ENCODE results near the gene NUMA1. TPM values are rescaled to one million over a fixed set of nuclear protein-coding genes. Genes with fewer than 3 reads are reported as not detected.

Gene NUMA1
- total and polyA plus RNA-seq, 12 donors: 54.1 to 159 (median 83.4) TPM

DNA sequence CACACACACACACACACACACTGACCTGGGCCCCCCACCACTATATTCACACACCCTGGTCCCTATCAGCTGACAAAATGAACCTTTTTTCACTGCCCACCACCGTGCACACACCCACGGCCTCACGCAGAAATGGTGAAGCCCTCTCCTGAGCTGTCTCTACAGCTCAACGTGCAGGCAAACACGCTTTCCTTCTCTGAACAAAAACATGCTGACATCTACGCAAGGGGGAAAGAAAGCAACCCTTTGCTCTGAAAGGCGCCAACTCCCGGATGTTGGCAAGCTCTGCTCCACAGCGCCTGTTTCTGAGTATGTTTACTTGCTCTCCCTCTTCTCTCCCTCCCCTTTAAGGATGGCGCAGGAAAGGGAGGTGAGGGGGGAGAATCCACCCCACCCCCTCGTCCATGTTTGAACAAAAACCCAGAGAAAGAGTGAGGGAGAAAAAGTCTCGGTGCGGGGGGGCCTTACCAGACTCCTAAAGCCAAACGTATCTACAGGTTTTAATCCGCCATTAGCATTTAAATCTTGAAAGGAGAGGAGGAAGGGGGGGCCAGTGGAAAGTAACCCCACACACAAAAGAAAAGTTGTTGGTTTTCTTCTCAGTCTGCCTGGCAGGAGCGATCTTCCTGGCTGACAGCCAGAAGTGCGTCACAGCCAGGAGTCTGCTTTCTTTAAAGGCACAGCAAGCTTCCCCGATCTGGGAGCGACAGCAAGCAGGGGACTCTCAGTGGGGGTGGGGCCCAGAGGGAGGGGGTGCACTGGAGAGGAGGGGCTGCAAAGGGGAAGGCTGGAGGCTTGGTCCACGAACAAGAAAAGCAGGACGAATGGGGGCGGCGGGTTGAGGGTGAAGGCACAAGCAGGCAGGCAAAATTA lies 39.6 kb downstream of the NUMA1 start:
- peaks cover 25 to 67% (median 56%) of the 10 kb centered on the region in 9 donors for H3K4me1 ChIP-seq
- H3K4me3 ChIP-seq: peak overlapping the region; percentile 42 to 80 (median 64)
- H3K36me3 ChIP-seq: peaks cover 0 to 16% (median 1%) of the 10 kb centered on the region in 9 donors
- 0% methylated on average over 23 of the region's 23 CpGs for whole genome bisulfite sequencing, 2 donors
- H3K27ac ChIP-seq: peak overlapping the region; percentile 92 to 99 (median 96)
- TF ChIP-seq, protein P1, sequence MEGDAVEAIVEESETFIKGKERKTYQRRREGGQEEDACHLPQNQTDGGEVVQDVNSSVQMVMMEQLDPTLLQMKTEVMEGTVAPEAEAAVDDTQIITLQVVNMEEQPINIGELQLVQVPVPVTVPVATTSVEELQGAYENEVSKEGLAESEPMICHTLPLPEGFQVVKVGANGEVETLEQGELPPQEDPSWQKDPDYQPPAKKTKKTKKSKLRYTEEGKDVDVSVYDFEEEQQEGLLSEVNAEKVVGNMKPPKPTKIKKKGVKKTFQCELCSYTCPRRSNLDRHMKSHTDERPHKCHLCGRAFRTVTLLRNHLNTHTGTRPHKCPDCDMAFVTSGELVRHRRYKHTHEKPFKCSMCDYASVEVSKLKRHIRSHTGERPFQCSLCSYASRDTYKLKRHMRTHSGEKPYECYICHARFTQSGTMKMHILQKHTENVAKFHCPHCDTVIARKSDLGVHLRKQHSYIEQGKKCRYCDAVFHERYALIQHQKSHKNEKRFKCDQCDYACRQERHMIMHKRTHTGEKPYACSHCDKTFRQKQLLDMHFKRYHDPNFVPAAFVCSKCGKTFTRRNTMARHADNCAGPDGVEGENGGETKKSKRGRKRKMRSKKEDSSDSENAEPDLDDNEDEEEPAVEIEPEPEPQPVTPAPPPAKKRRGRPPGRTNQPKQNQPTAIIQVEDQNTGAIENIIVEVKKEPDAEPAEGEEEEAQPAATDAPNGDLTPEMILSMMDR (IDR thresholded peaks at IDR 0.05): no peak
- DNase-seq (peak; percentile 95 to 96), ATAC-seq (peak; percentile 82 to 91 (median 86))
- H3K9me3 ChIP-seq: no peaks in the 10 kb centered on the region
- H3K27me3 ChIP-seq: no peaks in the 10 kb centered on the region
- intact Hi-C loops (cut with DNase I): loop anchor here in 8 of 10 donors (1.0 to 5.0 kb wide), 5 partner anchors 27 to 72 kb away; partner anchors contain the start of genes LRRC51 (in 6 of the 8), NUMA1 (in 6 of the 8) and ANAPC15 (in 1 of the 8)

DNA sequence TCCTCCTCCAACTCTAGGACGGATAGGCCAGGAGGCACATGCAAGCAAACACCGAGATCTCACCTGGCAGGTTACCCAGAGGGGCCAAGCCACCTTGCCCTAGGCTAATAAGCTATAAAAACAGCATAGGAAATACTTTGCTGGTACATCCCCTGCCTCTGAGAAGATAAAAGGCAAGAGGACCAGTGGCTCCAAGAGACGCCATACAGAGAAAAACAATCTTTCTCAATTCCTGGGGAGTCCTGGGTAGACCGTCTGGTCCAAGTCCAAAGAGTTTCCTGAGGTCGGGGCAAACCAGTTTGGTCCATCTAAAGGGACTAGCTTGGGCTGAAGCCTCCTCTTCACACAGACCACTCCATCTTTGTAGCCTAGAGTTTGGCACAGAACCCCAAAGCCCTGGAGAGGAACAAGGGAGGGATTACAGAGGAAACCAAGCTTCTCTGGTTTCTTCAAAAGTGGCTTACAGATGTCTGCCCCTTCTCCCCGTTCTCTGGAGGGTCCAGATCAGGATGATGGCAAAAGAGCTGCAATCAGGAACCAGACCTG lies 40.4 kb downstream of the NUMA1 start:
- TF ChIP-seq, protein P1 (IDR thresholded peaks at IDR 0.05): no peak
- no peak for DNase-seq
- H3K4me1 ChIP-seq: peaks cover 27 to 75% (median 58%) of the 10 kb centered on the region in 9 donors
- intact Hi-C loops (cut with DNase I): loop anchor here in 5 of 10 donors (1.0 to 5.0 kb wide), 4 partner anchors 37 to 73 kb away; partner anchors contain the start of genes LRRC51 (in 3 of the 5), NUMA1 (in 3 of the 5) and ANAPC15 (in 1 of the 5)
- no peaks in the 10 kb centered on the region for H3K9me3 ChIP-seq
- H3K27ac ChIP-seq: peak overlapping the region; percentile 92 to 99 (median 96)
- H3K36me3 ChIP-seq: peaks cover 0 to 21% (median 7%) of the 10 kb centered on the region in 9 donors
- 5 to 6% methylated on average over 6 of the region's 6 CpGs for WGBS, 2 donors
- no peaks in the 10 kb centered on the region for H3K27me3 ChIP-seq
- H3K4me3 ChIP-seq: peak overlapping the region; percentile 48 to 80 (median 64)
- ATAC-seq: no peak

DNA sequence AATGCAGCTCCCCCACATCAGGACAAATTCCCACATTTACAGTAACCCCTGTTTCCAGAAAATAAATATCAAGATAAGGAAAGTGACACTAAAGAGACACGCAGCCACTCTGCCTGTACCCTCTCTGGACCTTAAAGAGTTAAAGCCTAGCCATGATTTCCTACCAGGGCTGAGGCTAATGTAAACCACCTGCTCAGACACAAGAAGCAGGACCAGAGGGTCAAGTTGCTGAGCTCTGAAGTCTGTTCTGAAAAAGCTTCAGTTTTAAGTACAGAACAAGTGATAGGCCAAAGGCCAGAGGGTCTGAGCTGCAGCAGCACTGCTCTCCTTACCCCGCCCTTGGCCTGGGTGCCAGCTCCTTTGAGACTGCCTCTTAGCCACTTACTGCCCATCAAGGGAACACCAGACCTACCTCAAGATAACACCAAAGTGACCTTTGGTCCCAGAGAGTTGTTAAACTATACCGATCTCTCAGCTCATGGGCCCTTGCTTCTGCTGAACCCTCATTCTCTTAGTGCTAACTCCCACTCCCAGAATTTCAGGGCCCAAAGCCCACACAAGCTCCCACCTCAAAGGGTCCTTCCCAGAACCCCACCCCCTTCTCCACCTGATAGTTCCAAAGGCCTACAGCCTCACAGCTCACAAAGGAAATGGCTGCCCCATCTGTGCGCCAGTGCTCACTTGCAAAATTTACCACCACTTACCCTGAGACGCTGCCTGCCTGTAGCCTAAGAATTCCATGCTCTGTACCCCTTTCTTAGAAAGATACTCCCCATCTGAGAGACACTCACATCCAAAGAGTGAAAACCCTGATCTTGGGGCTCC lies 41.1 kb downstream of the NUMA1 start:
- intact Hi-C loops (cut with DNase I): no loop called here
- ATAC-seq (no peak), DNase-seq (peak in 1 of 2 donors; percentile 35)
- TF ChIP-seq, protein P1 (IDR thresholded peaks at IDR 0.05): no peak
- Histone ChIP-seq H3K9me3 (no peaks in the 10 kb centered on the region), H3K4me1 (peaks cover 27 to 75% (median 58%) of the 10 kb centered on the region in 9 donors), H3K27ac (peak overlapping the region; percentile 92 to 99 (median 96)), H3K27me3 (no peaks in the 10 kb centered on the region), H3K36me3 (peaks cover 0 to 28% (median 13%) of the 10 kb centered on the region in 9 donors), H3K4me3 (peak overlapping the region; percentile 48 to 80 (median 64))
- 7% methylated on average over 5 of the region's 5 CpGs for WGBS, 2 donors

All from heart right ventricle (tissue), 16 donors.